GM19395 (cell line): ENCODE results near the gene ZBTB40.

Experiments used
- ATAC-seq: cut with Tn5 transposase; IDR thresholded peaks from one replicate; pipeline ENCODE4 v1.9.1; 2021; ENCODE audit warnings: mild to moderate bottlenecking, moderate library complexity; ENCODE audit not compliant: unreplicated experiment

Gene ZBTB40

GRCh38 chr1:22462928-22463327 lies 11.3 kb downstream of the ZBTB40 start:
- ATAC-seq, result no peak

GRCh38 chr1:22465015-22465565 lies 13.4 kb downstream of the ZBTB40 start:
- no peak for ATAC-seq

GRCh38 chr1:22465671-22466070 lies 14.0 kb downstream of the ZBTB40 start:
- ATAC-seq, result no peak

- ATAC-seq, result no peak
These were observed 18.6 kb downstream of the ZBTB40 start for GRCh38 chr1:22470227-22470626.

GRCh38 chr1:22471078-22471477 lies 19.4 kb downstream of the ZBTB40 start:
- no peak for ATAC-seq

GRCh38 chr1:22471610-22472009 lies 20.0 kb downstream of the ZBTB40 start:
- ATAC-seq, result no peak

- no peak for ATAC-seq
These were observed 20.9 kb downstream of the ZBTB40 start for GRCh38 chr1:22472596-22472995.

GRCh38 chr1:22473952-22474351 lies 22.3 kb downstream of the ZBTB40 start:
- no peak for ATAC-seq

GRCh38 chr1:22476566-22476965 lies 24.9 kb downstream of the ZBTB40 start:
- no peak for ATAC-seq

GRCh38 chr1:22483121-22483520 lies 31.5 kb downstream of the ZBTB40 start:
- ATAC-seq, result no peak

- no peak for ATAC-seq
These were observed 33.2 kb downstream of the ZBTB40 start for GRCh38 chr1:22484706-22485345.

GRCh38 chr1:22485431-22485830 lies 33.8 kb downstream of the ZBTB40 start:
- no peak for ATAC-seq

- no peak for ATAC-seq
These were observed 36.1 kb downstream of the ZBTB40 start for GRCh38 chr1:22487781-22488180.

- no peak for ATAC-seq
These were observed 36.7 kb downstream of the ZBTB40 start for GRCh38 chr1:22488319-22488718.

- no peak for ATAC-seq
These were observed 37.6 kb downstream of the ZBTB40 start for GRCh38 chr1:22489278-22489677.

GRCh38 chr1:22489823-22490222 lies 38.2 kb downstream of the ZBTB40 start:
- no peak for ATAC-seq

- ATAC-seq, result no peak
These were observed 38.7 kb downstream of the ZBTB40 start for GRCh38 chr1:22490309-22490708.

- ATAC-seq, result no peak
These were observed 40.5 kb downstream of the ZBTB40 start for GRCh38 chr1:22491995-22492715.

- no peak for ATAC-seq
These were observed 42.5 kb downstream of the ZBTB40 start for GRCh38 chr1:22494144-22494543.

GRCh38 chr1:22494943-22495579 lies 43.4 kb downstream of the ZBTB40 start:
- no peak for ATAC-seq

- no peak for ATAC-seq
These were observed 45.0 kb downstream of the ZBTB40 start for GRCh38 chr1:22496536-22497160.
